ENCODE results near the gene LSS.
"Not testable (repeated sequence)": the region's sequence is repeated elsewhere in the genome, so short reads cannot be mapped to it uniquely, and the experiment has no call there.

Gene LSS

DNA sequence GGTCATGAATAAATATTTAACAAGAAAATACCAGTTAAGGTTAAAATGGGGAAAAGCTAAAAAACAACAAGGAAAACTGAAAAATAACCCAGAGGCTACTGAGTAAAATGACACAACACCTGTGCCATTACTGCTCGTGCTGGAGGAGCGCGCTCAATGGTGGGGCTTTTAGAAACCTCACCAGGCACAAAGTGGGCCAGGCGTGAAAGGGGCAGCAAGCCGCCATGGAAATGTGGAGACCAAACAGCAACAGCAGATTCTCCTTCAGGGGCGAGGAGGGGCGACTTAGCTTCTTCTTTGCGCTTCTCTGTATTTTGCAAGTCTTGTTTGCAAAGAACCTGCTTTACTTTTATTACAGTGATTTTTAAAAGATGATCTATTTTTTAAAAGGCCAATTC, 25.4 kb downstream of the LSS start:
- no peak overlapping the region for H3K4me2 ChIP-seq (ENCODE audit: low read length)
- H3K9ac ChIP-seq = no peak overlapping the region
- H3K27me3 ChIP-seq (ENCODE audit: control insufficient read depth, insufficient read depth, low read length) = no peaks in the 10 kb centered on the region
- no peaks in the 10 kb centered on the region for H3K79me2 ChIP-seq
- H3K4me3 ChIP-seq (ENCODE audit: low read depth, low read length) = no peak overlapping the region
- H3K27ac ChIP-seq = no peak overlapping the region
- no peak overlapping the region for H2AFZ ChIP-seq
- TF ChIP-seq, protein P1, sequence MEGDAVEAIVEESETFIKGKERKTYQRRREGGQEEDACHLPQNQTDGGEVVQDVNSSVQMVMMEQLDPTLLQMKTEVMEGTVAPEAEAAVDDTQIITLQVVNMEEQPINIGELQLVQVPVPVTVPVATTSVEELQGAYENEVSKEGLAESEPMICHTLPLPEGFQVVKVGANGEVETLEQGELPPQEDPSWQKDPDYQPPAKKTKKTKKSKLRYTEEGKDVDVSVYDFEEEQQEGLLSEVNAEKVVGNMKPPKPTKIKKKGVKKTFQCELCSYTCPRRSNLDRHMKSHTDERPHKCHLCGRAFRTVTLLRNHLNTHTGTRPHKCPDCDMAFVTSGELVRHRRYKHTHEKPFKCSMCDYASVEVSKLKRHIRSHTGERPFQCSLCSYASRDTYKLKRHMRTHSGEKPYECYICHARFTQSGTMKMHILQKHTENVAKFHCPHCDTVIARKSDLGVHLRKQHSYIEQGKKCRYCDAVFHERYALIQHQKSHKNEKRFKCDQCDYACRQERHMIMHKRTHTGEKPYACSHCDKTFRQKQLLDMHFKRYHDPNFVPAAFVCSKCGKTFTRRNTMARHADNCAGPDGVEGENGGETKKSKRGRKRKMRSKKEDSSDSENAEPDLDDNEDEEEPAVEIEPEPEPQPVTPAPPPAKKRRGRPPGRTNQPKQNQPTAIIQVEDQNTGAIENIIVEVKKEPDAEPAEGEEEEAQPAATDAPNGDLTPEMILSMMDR (IDR thresholded peaks at IDR 0.05) = no peak
- H3K36me3 ChIP-seq (ENCODE audit: control insufficient read depth, insufficient read depth, low read length) = no peaks in the 10 kb centered on the region
- H3K4me1 ChIP-seq = no peaks in the 10 kb centered on the region
- H3K9me3 ChIP-seq (ENCODE audit: control insufficient read depth, low read length) = no peaks in the 10 kb centered on the region

DNA sequence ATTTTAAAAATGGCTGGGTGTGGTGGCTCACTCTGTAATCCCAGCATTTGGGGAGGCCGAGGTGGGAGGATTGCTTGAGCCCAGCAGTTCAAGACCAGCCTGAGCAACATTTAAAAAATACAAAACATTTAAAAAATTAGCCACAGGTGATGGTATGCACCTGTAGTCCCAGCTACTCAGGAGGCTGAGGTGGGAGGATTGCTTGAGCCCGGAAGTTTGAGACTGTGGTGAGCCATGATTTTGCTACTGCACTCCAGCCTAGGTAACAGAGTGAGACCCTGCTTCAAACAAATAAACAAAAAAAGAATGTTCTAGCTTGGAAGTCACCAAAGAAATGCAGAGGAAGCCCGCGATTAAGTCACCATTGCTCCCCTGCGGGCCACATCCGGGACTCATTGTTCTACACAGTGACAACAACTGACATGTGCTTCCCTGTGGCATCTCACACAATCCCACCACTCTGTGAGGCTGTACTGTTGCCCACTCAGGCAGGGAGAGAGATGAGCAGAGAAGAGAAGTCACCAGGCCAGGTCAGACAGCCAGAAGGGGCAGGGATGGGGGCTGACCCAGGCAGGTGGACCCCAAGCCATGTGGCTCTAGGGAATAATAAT, 25.9 kb downstream of the LSS start:
- Histone ChIP-seq H3K4me3 (ENCODE audit: low read depth, low read length) (no peak overlapping the region), H3K9ac (no peak overlapping the region), H3K9me3 (ENCODE audit: control insufficient read depth, low read length) (no peaks in the 10 kb centered on the region), H3K36me3 (ENCODE audit: control insufficient read depth, insufficient read depth, low read length) (no peaks in the 10 kb centered on the region), H2AFZ (no peak overlapping the region), H3K79me2 (no peaks in the 10 kb centered on the region), H3K27me3 (ENCODE audit: control insufficient read depth, insufficient read depth, low read length) (no peaks in the 10 kb centered on the region), H3K4me1 (no peaks in the 10 kb centered on the region), H3K27ac (no peak overlapping the region), H3K4me2 (ENCODE audit: low read length) (no peak overlapping the region)
- TF ChIP-seq, protein P1 (IDR thresholded peaks at IDR 0.05) = no peak

DNA sequence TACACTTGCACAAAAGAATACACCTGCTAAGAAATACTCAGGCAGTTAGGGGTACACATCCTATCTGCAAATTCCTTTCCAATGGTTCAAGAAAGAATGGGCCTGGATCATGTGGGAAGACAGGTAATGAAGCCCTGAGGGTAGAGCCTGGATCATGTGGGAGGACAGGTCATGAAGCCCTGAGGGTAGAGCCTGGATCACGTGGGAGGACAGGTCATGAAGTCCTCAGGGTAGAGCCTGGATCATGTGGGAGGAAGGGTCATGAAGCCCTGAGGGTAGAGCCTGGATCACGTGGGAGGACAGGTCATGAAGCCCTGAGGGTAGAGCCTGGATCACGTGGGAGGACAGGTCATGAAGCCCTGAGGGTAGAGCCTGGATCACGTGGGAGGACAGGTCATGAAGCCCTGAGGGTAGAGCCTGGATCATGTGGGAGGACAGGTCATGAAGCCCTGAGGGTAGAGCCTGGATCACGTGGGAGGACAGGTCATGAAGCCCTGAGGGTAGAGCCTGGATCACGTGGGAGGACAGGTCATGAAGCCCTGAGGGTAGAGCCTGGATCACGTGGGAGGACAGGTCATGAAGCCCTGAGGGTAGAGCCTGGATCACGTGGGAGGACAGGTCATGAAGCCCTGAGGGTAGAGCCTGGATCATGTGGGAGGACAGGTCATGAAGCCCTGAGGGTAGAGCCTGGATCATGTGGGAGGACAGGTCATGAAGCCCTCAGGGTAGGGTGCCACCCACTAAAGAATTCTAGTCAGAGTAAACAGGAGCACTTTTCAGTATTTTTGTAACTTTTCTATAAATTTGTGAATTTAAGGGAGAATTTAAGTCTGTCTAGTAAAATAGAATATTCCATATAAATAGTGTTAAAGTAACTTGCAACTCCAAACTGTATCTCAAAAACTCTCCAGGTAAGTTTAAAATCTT, 27.4 kb downstream of the LSS start:
- not testable (repeated sequence) for H3K9me3 ChIP-seq (ENCODE audit: control insufficient read depth, low read length); H2AFZ ChIP-seq; H3K36me3 ChIP-seq (ENCODE audit: control insufficient read depth, insufficient read depth, low read length); H3K4me1 ChIP-seq; H3K4me3 ChIP-seq (ENCODE audit: low read depth, low read length); H3K9ac ChIP-seq; H3K4me2 ChIP-seq (ENCODE audit: low read length); H3K79me2 ChIP-seq; H3K27ac ChIP-seq; H3K27me3 ChIP-seq (ENCODE audit: control insufficient read depth, insufficient read depth, low read length)

DNA sequence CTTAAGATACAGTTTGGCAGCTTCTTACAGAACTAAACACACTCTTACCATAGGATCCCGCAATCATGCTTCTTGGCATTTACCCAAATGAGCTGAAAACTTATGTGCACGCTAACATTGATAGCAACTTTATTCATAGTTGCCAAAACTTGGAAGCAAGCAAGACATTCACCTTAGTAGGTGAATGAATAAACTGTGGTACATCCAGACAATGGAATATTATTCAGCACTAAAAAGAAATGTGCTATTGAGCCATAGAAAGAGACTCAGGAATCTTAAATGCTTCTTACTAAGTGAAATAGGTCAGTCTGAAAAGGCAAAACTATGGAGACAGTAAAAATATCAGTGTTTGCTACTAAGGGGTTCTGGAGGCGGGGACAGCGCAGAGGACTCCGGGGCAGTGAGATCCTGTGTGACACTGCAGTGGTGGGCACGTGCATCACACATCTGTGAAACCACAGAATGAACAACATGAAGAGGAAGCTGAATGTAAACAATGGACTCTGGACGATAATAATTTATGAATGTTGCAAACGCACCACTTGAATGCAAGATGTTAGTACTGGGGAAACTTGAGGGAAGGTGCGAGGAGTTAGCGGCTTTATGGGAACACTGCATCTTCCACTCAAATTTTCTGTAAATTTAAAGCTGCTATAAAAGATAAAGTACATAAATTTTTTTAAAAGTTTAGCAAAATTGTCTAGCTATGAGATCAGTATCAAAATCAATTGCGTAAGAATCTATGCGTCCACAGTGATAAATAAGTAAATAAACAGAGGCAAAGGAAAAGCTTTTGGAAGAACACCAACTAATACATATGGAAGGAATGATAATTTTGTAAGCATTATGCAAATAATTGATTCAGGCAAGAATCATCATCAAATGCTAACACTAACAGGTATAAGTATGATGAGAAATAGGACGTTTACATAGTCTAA, 28.9 kb downstream of the LSS start:
- no peaks in the 10 kb centered on the region for H3K36me3 ChIP-seq (ENCODE audit: control insufficient read depth, insufficient read depth, low read length)
- H3K4me2 ChIP-seq (ENCODE audit: low read length) = no peak overlapping the region
- TF ChIP-seq, protein P1 (IDR thresholded peaks at IDR 0.05) = no peak
- H3K9ac ChIP-seq = no peak overlapping the region
- H2AFZ ChIP-seq = no peak overlapping the region
- no peaks in the 10 kb centered on the region for H3K27me3 ChIP-seq (ENCODE audit: control insufficient read depth, insufficient read depth, low read length)
- no peaks in the 10 kb centered on the region for H3K4me1 ChIP-seq
- H3K79me2 ChIP-seq = no peaks in the 10 kb centered on the region
- no peak overlapping the region for H3K4me3 ChIP-seq (ENCODE audit: low read depth, low read length)
- no peaks in the 10 kb centered on the region for H3K9me3 ChIP-seq (ENCODE audit: control insufficient read depth, low read length)
- H3K27ac ChIP-seq = no peak overlapping the region

DNA sequence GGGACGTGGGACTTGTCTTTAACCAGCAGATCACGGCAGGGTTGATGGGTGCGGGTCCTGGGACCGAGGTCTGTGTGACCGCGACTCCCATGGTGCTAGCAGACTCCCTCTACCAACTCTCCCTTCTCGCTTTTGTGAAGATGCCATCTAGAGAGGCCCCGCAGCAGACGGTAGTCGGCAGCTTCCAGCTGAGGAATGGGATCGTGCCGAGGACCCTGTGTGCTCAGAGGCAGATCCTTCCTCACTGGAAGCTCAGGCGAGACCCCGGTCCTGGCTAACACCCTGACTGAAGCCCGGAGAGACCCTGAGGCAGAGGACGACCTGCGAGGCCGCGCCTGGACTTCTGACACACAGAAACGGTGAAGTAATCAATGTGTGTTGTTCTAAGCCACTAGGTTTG, 31.8 kb downstream of the LSS start:
- Histone ChIP-seq H3K9ac (no peak overlapping the region), H3K27me3 (ENCODE audit: control insufficient read depth, insufficient read depth, low read length) (no peaks in the 10 kb centered on the region), H3K4me3 (ENCODE audit: low read depth, low read length) (no peak overlapping the region), H3K27ac (no peak overlapping the region), H3K79me2 (no peaks in the 10 kb centered on the region), H3K9me3 (ENCODE audit: control insufficient read depth, low read length) (no peaks in the 10 kb centered on the region), H3K4me2 (ENCODE audit: low read length) (no peak overlapping the region), H2AFZ (no peak overlapping the region), H3K36me3 (ENCODE audit: control insufficient read depth, insufficient read depth, low read length) (no peaks in the 10 kb centered on the region), H3K4me1 (no peaks in the 10 kb centered on the region)
- TF ChIP-seq, protein P1 (IDR thresholded peaks at IDR 0.05) = no peak
